NOMO-1 treated with DMSO at 0.1 percent for 48 hours (cell line): Measurements from ENCODE around the gene KTI12.
A peak's percentile ranks its signal among the peaks of the same experiment; 100 is the strongest.
"Not testable (repeated sequence)": the region's sequence is repeated elsewhere in the genome, so short reads cannot be mapped to it uniquely, and the experiment has no call there.

Source experiments
- DNase-seq: peaks from one replicate; lab custom pipeline; 2025; ENCODE audit not compliant: unreplicated experiment; lab: John Stamatoyannopoulos, UW

KTI12 gene

GRCh38 chr1:52033190-52034049, at the start of gene KTI12:
Gene KTI12, minus strand, starts transcription at chr1:52033810. Its CDS starts 49 bp downstream, at chr1:52033761.
- DNase-seq, result peak; percentile 86

DNA sequence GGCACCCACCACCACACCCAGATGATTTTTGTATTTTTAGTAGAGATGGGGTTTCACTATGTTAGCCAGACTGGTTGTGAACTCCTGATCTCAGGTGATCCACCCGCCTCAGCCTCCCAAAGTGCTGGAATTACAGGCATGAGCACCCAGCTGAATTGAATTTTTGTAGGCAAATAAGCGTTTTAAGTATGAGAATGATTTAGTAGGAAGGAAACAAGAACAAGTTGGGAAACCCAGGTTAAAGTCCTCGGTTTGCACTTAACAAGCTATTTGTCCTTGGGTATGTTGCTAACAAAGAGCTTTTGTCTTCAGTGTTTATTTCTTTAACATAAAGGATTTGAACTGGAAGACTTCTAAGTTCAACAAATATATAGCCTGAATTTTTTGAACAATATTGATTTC, 46.4 kb upstream of the KTI12 start:
- no peak for DNase-seq

DNA sequence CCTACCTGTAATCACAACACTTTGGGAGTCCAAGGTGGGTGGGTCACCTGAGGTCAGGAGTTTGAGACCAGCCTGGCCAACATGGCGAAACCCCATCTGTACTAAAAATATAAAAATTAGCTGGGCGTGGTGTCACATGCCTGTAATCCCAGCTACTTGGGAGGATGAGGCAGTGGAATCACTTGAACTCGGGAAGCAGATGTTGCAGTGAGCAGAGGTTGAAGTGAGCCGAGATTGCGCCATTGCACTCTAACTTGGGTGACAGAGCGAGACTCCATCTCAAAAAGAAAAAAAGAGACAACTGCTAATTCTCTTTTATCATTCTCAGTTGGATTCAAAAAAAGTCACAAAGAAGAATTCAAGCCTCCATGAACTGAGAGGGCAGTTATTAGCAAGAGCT, 43.7 kb upstream of the KTI12 start:
- not testable (repeated sequence) for DNase-seq

- DNase-seq, result no peak
These were observed 38.7 kb upstream of the KTI12 start for GRCh38 chr1:52072291-52072690.

GRCh38 chr1:52070704-52071103, 37.1 kb upstream of the KTI12 start:
- no peak for DNase-seq

DNA sequence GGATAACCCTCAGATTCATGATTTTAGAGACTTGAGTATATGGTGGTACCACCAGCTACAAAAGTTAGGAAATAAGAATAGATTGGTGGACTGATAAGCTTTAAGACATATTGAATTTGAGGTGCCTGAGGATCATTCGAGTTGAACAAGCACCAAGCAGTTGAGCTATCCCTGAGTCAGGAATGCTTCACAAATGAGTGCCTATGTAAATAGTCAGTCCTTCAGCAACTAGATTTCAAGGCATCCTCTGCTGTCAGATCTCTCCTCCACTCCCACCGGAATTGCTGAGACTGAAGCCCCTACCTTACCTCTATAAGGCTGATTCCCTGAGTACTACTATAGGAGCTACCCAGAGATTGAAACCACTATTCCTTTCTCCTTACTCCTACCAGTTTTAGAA, 29.6 kb upstream of the KTI12 start:
- DNase-seq, result no peak

- no peak for DNase-seq
These were observed 27.2 kb upstream of the KTI12 start for GRCh38 chr1:52060822-52061221.

- no peak for DNase-seq
These were observed 26.3 kb upstream of the KTI12 start for GRCh38 chr1:52059888-52060287.

GRCh38 chr1:52059321-52059720, 25.7 kb upstream of the KTI12 start:
- DNase-seq, result no peak

- DNase-seq, result peak; percentile 18
These were observed 24.3 kb upstream of the KTI12 start for GRCh38 chr1:52057876-52058415.

DNA sequence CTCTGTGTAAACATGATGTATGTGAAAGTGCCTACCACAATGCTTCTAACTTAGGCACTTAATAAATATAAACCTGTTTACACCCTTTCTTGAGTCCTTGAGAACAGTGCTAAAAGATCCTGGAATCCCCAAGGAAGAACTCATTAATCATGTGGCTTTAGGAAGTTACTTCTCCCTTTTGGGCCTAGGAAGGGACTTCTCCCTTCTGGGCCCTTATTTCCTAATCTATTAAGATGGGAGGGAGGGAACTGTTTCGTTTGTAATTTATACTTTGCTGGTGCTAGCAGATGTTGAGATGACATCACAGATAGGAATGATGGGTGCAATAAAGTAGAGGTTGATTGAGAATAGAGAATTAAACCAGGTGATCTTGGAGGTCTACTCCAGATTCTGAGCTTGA, 23.6 kb upstream of the KTI12 start:
- DNase-seq, result no peak

DNA sequence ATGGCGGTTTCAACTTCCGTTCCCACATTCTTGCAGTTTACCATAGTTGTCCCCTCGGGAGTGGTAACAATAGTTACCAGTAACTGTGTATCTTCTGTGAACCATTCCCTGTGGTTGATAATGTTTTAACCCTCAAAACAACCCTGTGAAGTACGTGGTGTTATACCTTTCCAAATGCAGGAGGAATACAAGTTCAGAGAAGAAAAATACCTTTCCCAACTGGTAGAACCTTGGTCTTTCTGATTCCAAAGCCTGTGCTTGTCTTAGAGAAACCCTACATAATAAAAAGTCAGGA, 23.3 kb upstream of the KTI12 start:
- no peak for DNase-seq

DNA sequence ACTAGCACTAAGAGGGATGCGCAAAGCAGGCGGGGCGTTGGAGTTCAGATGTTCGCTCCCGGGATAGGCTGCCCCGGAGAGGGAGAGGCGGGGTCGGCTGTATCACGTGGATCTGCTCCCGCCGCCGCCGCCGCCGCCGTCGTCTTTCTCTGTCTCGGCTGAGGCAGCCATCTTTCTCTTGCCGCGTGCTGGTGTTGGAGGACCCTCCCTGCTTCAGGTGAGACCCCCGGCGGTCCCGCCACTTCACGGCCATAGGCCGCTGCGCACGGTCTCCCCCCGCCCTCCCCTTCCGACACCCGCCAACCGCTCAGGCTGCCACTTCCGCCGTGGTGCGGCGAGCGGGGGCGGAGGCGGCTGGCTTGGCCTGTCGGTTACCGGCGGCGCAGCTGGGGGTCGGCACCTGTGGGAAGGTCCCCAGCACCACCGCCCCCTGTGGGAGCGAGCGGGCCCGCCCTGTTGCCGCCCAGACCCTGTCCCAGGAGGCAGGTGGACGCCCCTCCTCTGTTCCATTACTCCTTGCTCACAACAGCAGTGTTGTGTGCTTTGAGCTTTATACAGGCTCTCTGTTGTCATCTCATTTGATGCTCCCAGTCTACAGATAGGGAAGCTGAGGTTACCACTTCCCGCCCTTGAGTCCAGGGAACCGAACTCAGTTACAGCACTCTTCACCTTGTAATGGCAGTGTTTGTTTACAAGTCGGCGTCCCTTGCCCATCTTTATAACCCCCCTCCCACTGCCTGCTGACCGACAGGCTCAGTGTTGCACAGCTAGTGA, 22.7 kb upstream of the KTI12 start, which contains the start of gene BTF3L4:
Gene BTF3L4, plus strand, starts transcription at position 133 of the 774 bp plus-strand sequence. CDS start 3,553 bp downstream, outside the sequence.
- peak; percentile 96 for DNase-seq

- DNase-seq, result no peak
These were observed 22.2 kb upstream of the KTI12 start for GRCh38 chr1:52055866-52056162.

DNA sequence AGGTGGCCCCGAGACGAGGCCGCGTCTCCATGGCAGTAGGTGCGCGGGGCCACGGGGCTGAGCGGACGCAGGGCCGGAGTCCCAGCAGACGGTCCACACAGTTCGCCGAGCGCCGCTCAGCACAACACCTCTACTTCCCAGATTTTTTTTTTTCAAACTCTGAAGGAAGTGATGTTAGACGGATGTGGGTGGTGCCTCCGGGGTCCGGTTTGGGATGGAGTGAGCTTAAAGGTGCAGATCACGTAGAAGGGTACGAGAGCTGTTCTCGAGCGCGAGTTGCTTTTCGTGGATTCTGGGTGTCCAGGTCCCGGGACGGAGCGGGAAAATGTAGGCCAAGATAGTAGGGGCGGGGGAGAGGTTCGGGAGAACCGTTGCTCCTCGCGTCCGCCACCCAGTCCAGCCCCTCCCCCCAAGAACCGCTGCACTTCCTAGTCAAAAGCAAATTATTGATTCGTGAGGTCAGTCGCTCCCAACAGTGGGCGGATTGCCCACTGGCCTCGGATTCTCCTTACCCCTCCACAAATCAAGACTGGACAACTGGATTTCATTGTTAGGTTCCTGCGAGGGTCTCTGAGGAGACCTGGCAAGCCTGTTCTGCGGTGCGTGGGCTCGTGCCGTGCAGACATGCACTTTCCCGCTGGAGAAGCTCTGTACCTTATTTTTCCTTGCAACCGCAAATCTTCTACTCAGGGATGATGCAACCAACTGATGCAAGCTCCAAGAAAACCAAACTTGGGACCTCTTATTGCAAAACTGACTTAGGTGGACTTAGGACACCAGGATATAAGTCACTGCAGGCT, 21.7 kb upstream of the KTI12 start, which contains the start of gene TXNDC12:
Gene TXNDC12, minus strand, starts transcription at position 126 of the 800 bp plus-strand sequence. Its CDS starts 95 bp downstream, at position 31.
- DNase-seq, result peak; percentile 90

DNA sequence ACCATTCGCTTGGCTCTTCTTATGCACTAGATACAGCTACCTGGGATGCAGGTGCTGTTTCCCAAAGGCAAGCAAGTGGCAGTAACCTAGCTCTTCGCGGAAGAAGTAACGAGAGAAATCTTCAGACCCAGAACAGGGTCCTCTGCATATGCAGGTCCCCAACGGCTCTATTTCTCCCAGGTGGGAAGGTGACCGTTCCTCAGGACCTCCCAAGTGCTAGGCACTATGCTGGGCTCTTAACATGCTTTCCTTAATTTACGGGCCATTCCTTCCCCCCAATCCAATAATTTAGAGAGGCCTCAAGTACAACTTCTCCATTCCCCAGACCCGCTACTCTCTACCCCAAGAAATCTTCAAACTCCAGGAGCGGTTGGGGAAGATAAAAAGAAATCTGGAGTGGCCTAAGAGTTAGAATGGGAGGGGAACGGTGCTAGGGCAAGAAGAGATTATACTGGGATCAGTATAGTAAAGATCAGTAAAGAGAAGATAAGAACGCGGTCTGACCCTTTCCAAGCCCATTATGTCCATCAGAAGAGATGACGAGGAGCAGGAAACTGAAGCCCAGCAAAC, 21.0 kb upstream of the KTI12 start:
- no peak for DNase-seq

- no peak for DNase-seq
These were observed 20.3 kb upstream of the KTI12 start for GRCh38 chr1:52053862-52054261.

DNA sequence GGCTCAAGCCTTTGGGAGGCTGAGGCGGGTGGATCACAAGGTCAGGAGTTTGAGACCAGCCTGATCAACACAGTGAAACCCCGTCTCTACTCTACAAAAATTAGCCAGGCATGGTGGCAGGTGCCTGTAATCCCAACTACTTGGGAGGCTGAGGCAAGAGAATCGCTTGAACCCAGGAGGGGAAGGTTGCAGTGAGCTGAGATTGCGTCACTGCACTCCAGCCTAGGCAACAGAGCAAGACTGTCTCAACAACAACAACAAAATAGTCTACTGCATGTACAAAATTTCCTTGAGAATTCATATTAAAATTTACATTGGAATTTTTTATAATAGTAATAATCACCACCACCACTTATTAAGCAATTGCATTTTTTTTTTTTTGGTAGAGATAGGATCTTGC, 15.7 kb upstream of the KTI12 start:
- not testable (repeated sequence) for DNase-seq

- not testable (repeated sequence) for DNase-seq
These were observed 12.1 kb upstream of the KTI12 start for GRCh38 chr1:52045666-52046195.

GRCh38 chr1:52045236-52045635, 11.6 kb upstream of the KTI12 start:
- DNase-seq, result no peak
